H4 (cell line): Measurements from ENCODE around the gene GPX7. TPM values are rescaled to one million over a fixed set of nuclear protein-coding genes. Genes with fewer than 3 reads are reported as not detected.

Source experiments
- DNase-seq: peaks from one replicate; pipeline ENCODE4 v3.0.0-alpha.2; 2015; ENCODE audit warnings: low spot score
- total RNA-seq: library from RNA; depleted of rRNA; stranded (reverse); fragments of >200 nt; shearing (Covaris generic); gene quantifications from 2 replicates; pipeline ENCODE4 v1.2.3, GENCODE V29; 2014

GPX7 gene
- total RNA-seq, 1 experiment from 2014 or later, result 0.14 TPM

GRCh38 chr1:52588027-52588426 is 14.1 kb upstream of the GPX7 start:
- no peak for DNase-seq

- DNase-seq, result no peak
These were observed 13.6 kb upstream of the GPX7 start for GRCh38 chr1:52588535-52588934.

- DNase-seq, result no peak
These were observed 11.9 kb upstream of the GPX7 start for GRCh38 chr1:52590266-52590665.

GRCh38 chr1:52592637-52593323 is 9.4 kb upstream of the GPX7 start:
- no peak for DNase-seq

GRCh38 chr1:52593495-52593894 is 8.7 kb upstream of the GPX7 start:
- DNase-seq, result no peak

GRCh38 chr1:52595061-52595460 is 7.1 kb upstream of the GPX7 start:
- DNase-seq, result no peak

- DNase-seq, result no peak
These were observed 4.3 kb upstream of the GPX7 start for GRCh38 chr1:52597912-52598311.

GRCh38 chr1:52598729-52599128 is 3.4 kb upstream of the GPX7 start:
- DNase-seq, result no peak

GRCh38 chr1:52599236-52599635 is 2.9 kb upstream of the GPX7 start:
- DNase-seq, result no peak

- no peak for DNase-seq
These were observed 1.5 kb upstream of the GPX7 start for GRCh38 chr1:52600533-52601179.

GRCh38 chr1:52601519-52601918 is 652 bp upstream of the GPX7 start:
- no peak for DNase-seq

GRCh38 chr1:52602856-52603600 is 857 bp downstream of the GPX7 start:
- no peak for DNase-seq

GRCh38 chr1:52603630-52604029 is 1.5 kb downstream of the GPX7 start:
- DNase-seq, result no peak

- DNase-seq, result no peak
These were observed 2.0 kb downstream of the GPX7 start for GRCh38 chr1:52604063-52604770.

GRCh38 chr1:52613636-52614373 is 11.6 kb downstream of the GPX7 start:
- DNase-seq, result no peak

- no peak for DNase-seq
These were observed 12.5 kb downstream of the GPX7 start for GRCh38 chr1:52614671-52615070.

- DNase-seq, result no peak
These were observed 13.4 kb downstream of the GPX7 start for GRCh38 chr1:52615489-52616042.

GRCh38 chr1:52621950-52622349 is 19.8 kb downstream of the GPX7 start:
- DNase-seq, result no peak

- no peak for DNase-seq
These were observed 21.6 kb downstream of the GPX7 start for GRCh38 chr1:52623812-52624211.

- DNase-seq, result no peak
These were observed 24.9 kb downstream of the GPX7 start for GRCh38 chr1:52627028-52627427.

GRCh38 chr1:52628614-52629324 is 26.6 kb downstream of the GPX7 start:
- peak; percentile 44 for DNase-seq
